HG03159 (cell line): ENCODE results near the gene TIE1.
"Not testable (repeated sequence)": the region's sequence is repeated elsewhere in the genome, so short reads cannot be mapped to it uniquely, and the experiment has no call there.

ENCODE experiments used
- ATAC-seq: cut with Tn5 transposase; IDR thresholded peaks from one replicate; pipeline ENCODE4 v1.9.1; 2021; ENCODE audit warnings: mild to moderate bottlenecking, moderate library complexity; ENCODE audit not compliant: unreplicated experiment

Gene TIE1

GRCh38 chr1:43358746-43359693 lies 58.2 kb downstream of the TIE1 start, which contains the start of gene CDC20:
Gene CDC20 (plus strand): TSS chr1:43358981. CDS start chr1:43359216, 235 bp downstream.
- ATAC-seq, result peak; percentile 94

GRCh38 chr1:43359696-43360095 lies 58.9 kb downstream of the TIE1 start:
- ATAC-seq, result no peak

GRCh38 chr1:43360616-43361015 lies 59.8 kb downstream of the TIE1 start:
- ATAC-seq, result no peak

GRCh38 chr1:43363283-43363934 lies 62.6 kb downstream of the TIE1 start:
- ATAC-seq, result no peak

GRCh38 chr1:43363935-43364525 lies 63.2 kb downstream of the TIE1 start:
- no peak for ATAC-seq

- ATAC-seq, result no peak
Observed at GRCh38 chr1:43365678-43366077, 64.9 kb downstream of the TIE1 start.

GRCh38 chr1:43366179-43366578 lies 65.4 kb downstream of the TIE1 start:
- no peak for ATAC-seq

- ATAC-seq, result no peak
Observed at GRCh38 chr1:43366601-43367025, 65.8 kb downstream of the TIE1 start.

GRCh38 chr1:43367026-43367903 lies 66.5 kb downstream of the TIE1 start:
- ATAC-seq, result peak; percentile 31

- peak; percentile 77 for ATAC-seq
Observed at GRCh38 chr1:43367904-43368645, 67.3 kb downstream of the TIE1 start, which contains the start of gene ELOVL1. Gene ELOVL1 (minus strand): TSS chr1:43368011. CDS start chr1:43365609, 2,402 bp downstream.

GRCh38 chr1:43368646-43369020 lies 67.9 kb downstream of the TIE1 start:
- ATAC-seq, result no peak

- not testable (repeated sequence) for ATAC-seq
Observed at GRCh38 chr1:43369779-43370178, 69.0 kb downstream of the TIE1 start.

- no peak for ATAC-seq
Observed at GRCh38 chr1:43370564-43370963, 69.8 kb downstream of the TIE1 start.

- ATAC-seq, result no peak
Observed at GRCh38 chr1:43372172-43372571, 71.4 kb downstream of the TIE1 start.
